Mammary epithelial cell (primary cell): Measurements from ENCODE around the gene NEO1.

ENCODE experiments used
- CTCF ChIP-seq, 2 donors: IDR thresholded peaks in 1 of 2; conservative IDR thresholded peaks in 1 of 2; 2 replicates each; pipeline ENCODE4 v1.5.1; 2011 to 2012; ENCODE audit warnings: inconsistent platforms in 2 of 2, low read length in 2 of 2, mild to moderate bottlenecking in 2 of 2, control low read depth in 1 of 2, low read depth in 1 of 2; ENCODE audit not compliant: insufficient read depth in 1 of 2; ENCODE audit errors: extremely low read depth in 1 of 2
- EZH2 ChIP-seq: IDR thresholded peaks from 2 replicates; pipeline ENCODE4 v1.6.1; 2012; ENCODE audit warnings: low read length, inconsistent platforms, borderline replicate concordance

- TF ChIP-seq CTCF (conservative IDR thresholded peaks at IDR 0.05 in 1 of 2, IDR thresholded peaks at IDR 0.05 in 1 of 2; ENCODE audit: extremely low read depth in 1 of 2, insufficient read depth in 1 of 2, low read depth in 1 of 2, low read length in 2 of 2), result no peak
- TF ChIP-seq EZH2, result no peak
Measured at GRCh38 chr15:73139744-73140553, 87.7 kb downstream of the NEO1 start.
